ENCODE measurements around the gene TFPI2. TPM values are rescaled to one million over a fixed set of nuclear protein-coding genes. Genes with fewer than 3 reads are reported as not detected.

Gene TFPI2, protein sequence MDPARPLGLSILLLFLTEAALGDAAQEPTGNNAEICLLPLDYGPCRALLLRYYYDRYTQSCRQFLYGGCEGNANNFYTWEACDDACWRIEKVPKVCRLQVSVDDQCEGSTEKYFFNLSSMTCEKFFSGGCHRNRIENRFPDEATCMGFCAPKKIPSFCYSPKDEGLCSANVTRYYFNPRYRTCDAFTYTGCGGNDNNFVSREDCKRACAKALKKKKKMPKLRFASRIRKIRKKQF
- total RNA-seq (ENCODE audit: unreplicated experiment): 3.2 TPM
- long read RNA-seq, transcript TFPI2-201 (5 exons, 2,445 nt): major isoform, 5 of 5 reads
- long read RNA-seq, partial matches to known transcripts: 0 of 5 reads
- long read RNA-seq, other reads (novel, unspliced or antisense): 0 of 5 reads

GRCh38 chr7:93890464-93891068 is at the start of gene TFPI2:
TSS of gene TFPI2 (minus strand) at chr7:93890753. CDS start at chr7:93890678, 75 bp downstream.
- peak; percentile 43 for DNase-seq
- Mint-ChIP-seq H3K4me3 (ENCODE audit: unreplicated experiment) (peak within 1 kb of the TSS; percentile 95), H3K36me3 (ENCODE audit: unreplicated experiment) (no peaks in the 10 kb centered on the region), H3K27me3 (ENCODE audit: unreplicated experiment) (peaks cover 8% of the 10 kb centered on the region), H3K4me1 (ENCODE audit: low read depth, unreplicated experiment) (peaks cover 4% of the 10 kb centered on the region), H3K9me3 (ENCODE audit: unreplicated experiment) (peaks cover 2% of the 10 kb centered on the region), H3K27ac (ENCODE audit: unreplicated experiment) (peak within 1 kb of the TSS; percentile 57)
- no peak for TF ChIP-seq CTCF (IDR thresholded peaks at IDR 0.05; ENCODE audit: partially characterized antibody, unreplicated experiment)

- Mint-ChIP-seq H3K4me3 (ENCODE audit: unreplicated experiment) (no peak overlapping the region), H3K27me3 (ENCODE audit: unreplicated experiment) (peaks cover 2% of the 10 kb centered on the region), H3K27ac (ENCODE audit: unreplicated experiment) (no peak overlapping the region), H3K36me3 (ENCODE audit: unreplicated experiment) (no peaks in the 10 kb centered on the region), H3K4me1 (ENCODE audit: low read depth, unreplicated experiment) (no peaks in the 10 kb centered on the region), H3K9me3 (ENCODE audit: unreplicated experiment) (peaks cover 4% of the 10 kb centered on the region)
- no peak for TF ChIP-seq CTCF (IDR thresholded peaks at IDR 0.05; ENCODE audit: partially characterized antibody, unreplicated experiment)
- no peak for DNase-seq
Observed at GRCh38 chr7:93938293-93938692, 47.7 kb upstream of the TFPI2 start.

GRCh38 chr7:93937818-93938217 is 47.3 kb upstream of the TFPI2 start:
- H3K36me3 Mint-ChIP-seq (ENCODE audit: unreplicated experiment): no peaks in the 10 kb centered on the region
- no peaks in the 10 kb centered on the region for H3K4me1 Mint-ChIP-seq (ENCODE audit: low read depth, unreplicated experiment)
- peaks cover 2% of the 10 kb centered on the region for H3K27me3 Mint-ChIP-seq (ENCODE audit: unreplicated experiment)
- H3K9me3 Mint-ChIP-seq (ENCODE audit: unreplicated experiment): peaks cover 4% of the 10 kb centered on the region
- no peak overlapping the region for H3K4me3 Mint-ChIP-seq (ENCODE audit: unreplicated experiment)
- TF ChIP-seq CTCF (IDR thresholded peaks at IDR 0.05; ENCODE audit: partially characterized antibody, unreplicated experiment): no peak
- no peak for DNase-seq
- H3K27ac Mint-ChIP-seq (ENCODE audit: unreplicated experiment): no peak overlapping the region

DNA sequence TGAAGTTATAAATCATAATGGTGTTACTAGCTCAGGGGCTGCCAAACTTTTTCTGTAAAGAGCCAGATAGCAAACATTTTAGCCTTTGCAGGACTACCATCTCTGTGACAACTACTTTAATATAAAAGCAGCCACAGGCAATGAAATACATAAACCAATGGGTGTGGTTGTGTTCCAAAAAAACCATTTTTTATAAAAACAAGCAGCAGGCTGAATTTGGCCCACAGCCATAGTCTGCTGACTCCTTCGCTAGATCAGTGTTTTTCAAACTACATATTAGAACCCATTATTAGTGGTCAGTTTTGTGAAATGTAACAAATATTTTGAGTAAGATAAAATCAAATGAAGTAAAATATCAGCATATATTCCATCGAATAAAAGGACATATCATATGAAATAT is 44.5 kb upstream of the TFPI2 start:
- H3K36me3 Mint-ChIP-seq (ENCODE audit: unreplicated experiment): no peaks in the 10 kb centered on the region
- TF ChIP-seq CTCF (IDR thresholded peaks at IDR 0.05; ENCODE audit: partially characterized antibody, unreplicated experiment): no peak
- H3K9me3 Mint-ChIP-seq (ENCODE audit: unreplicated experiment): peaks cover 2% of the 10 kb centered on the region
- DNase-seq: no peak
- H3K4me1 Mint-ChIP-seq (ENCODE audit: low read depth, unreplicated experiment): no peaks in the 10 kb centered on the region
- no peak overlapping the region for H3K4me3 Mint-ChIP-seq (ENCODE audit: unreplicated experiment)
- no peak overlapping the region for H3K27ac Mint-ChIP-seq (ENCODE audit: unreplicated experiment)
- H3K27me3 Mint-ChIP-seq (ENCODE audit: unreplicated experiment): peaks cover 3% of the 10 kb centered on the region

DNA sequence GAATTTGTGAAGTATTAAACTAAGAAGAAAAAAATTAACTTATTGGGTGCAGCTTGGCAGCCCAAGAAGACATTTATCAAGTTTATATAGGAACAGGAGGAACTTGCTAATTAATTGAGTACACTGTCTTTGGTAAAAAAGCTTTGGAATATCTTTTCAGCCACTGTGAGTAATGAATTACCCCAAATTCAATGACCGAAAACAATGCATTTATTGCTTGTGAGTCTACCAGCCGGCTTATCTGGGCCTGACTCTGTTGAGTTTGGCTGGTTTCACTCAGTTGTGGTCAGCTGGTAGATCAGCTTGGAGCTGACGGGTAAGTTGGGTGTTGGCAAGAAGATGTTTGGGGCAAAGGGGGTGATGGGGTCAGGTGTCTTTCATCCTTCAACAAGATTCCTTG is 42.6 kb upstream of the TFPI2 start:
- peaks cover 4% of the 10 kb centered on the region for H3K27me3 Mint-ChIP-seq (ENCODE audit: unreplicated experiment)
- no peak for DNase-seq
- H3K27ac Mint-ChIP-seq (ENCODE audit: unreplicated experiment): no peak overlapping the region
- no peaks in the 10 kb centered on the region for H3K4me1 Mint-ChIP-seq (ENCODE audit: low read depth, unreplicated experiment)
- peaks cover 2% of the 10 kb centered on the region for H3K9me3 Mint-ChIP-seq (ENCODE audit: unreplicated experiment)
- no peaks in the 10 kb centered on the region for H3K36me3 Mint-ChIP-seq (ENCODE audit: unreplicated experiment)
- no peak overlapping the region for H3K4me3 Mint-ChIP-seq (ENCODE audit: unreplicated experiment)
- TF ChIP-seq CTCF (IDR thresholded peaks at IDR 0.05; ENCODE audit: partially characterized antibody, unreplicated experiment): no peak

Data from glutamatergic neuron (in vitro differentiated cells).